DMS153 treated with DMSO at 0.1 percent for 48 hours (cell line): ENCODE data around the gene TCF4.

Source experiments
- DNase-seq: peaks from one replicate; lab custom pipeline; 2025; ENCODE audit not compliant: unreplicated experiment; lab: John Stamatoyannopoulos, UW

TCF4 gene

GRCh38 chr18:55356815-55357214 lies 231.2 kb downstream of the TCF4 start:
- DNase-seq: no peak

- no peak for DNase-seq
These were observed 232.8 kb downstream of the TCF4 start for GRCh38 chr18:55355223-55355622.

GRCh38 chr18:55354795-55355194 lies 233.2 kb downstream of the TCF4 start:
- no peak for DNase-seq

- no peak for DNase-seq
These were observed 234.2 kb downstream of the TCF4 start for GRCh38 chr18:55353806-55354205.

- DNase-seq: no peak
These were observed 234.6 kb downstream of the TCF4 start for GRCh38 chr18:55353391-55353790.

GRCh38 chr18:55351980-55352714 lies 235.8 kb downstream of the TCF4 start:
- no peak for DNase-seq

DNA sequence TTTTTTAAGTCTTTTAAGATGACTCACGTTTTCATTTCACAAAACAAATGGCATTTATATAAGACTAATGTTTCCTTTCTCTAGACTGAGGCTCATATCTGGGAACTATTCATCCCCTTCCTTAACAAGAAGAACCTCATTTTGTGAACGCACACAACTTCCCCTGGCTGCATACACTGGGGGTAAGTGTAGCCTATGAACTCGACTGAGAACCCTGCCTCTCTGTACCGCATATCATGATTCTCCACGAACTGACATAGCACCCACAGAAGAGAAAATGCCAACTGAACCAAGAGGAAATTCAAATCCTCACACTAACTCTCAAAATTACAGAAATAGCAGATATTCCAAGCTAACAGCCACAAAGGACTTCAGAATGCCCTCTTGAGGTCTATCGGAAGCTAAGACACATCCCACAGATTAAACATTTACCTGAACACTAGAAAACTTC lies 236.7 kb downstream of the TCF4 start:
- no peak for DNase-seq

DNA sequence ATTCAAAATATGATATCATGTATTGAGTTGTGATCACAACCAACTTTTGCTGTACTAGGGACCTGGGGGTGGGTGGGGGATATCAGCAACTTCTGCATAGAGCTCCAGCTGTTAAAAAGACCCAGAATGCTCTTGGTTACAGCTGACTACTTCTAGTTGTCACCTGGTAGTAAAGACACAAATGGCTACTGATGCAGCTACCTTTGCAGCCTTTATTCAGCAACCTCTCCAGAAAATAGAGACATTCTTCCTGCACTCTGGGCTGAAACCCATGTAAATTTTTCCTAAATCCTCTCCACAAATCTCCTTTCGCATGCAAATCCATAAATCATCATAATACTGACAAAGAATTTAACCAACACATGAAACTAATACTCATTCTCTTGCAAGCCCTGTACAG lies 238.3 kb downstream of the TCF4 start:
- no peak for DNase-seq

DNA sequence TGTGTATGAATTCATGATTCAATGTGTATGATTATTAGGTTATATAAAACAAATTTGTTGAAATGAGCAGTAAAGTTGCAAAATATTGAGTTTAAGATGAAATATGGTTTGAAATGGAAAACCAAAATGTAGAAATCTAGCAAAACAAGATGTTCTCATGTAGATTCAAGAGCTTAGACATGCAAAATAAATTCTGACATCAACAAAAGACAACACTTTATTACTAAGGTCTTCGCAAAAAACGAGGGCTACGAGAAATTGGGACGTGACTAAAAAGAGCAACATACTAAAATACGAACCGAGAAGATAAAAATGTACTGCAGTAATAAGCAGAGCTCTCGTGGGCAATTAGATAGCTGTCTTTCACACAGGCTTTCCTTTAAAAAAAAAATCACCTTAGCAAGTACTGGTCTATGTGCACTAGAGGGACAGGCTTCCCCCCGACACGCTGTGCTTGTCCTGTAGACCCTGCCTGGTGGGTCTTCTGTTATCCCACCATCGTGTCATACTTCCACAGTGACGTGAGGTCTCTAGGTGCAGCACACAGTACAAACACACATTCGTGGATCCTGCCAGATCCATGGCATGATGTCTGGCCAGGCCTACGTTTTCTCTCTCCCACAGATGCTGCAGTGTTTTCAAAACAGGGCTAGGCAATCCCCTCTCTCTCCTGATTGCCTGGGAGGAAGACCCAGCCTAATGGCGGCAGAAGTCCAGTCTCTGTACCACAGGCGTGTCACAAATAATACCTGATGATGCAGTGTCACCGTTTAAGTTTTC lies 240.8 kb downstream of the TCF4 start:
- no peak for DNase-seq

DNA sequence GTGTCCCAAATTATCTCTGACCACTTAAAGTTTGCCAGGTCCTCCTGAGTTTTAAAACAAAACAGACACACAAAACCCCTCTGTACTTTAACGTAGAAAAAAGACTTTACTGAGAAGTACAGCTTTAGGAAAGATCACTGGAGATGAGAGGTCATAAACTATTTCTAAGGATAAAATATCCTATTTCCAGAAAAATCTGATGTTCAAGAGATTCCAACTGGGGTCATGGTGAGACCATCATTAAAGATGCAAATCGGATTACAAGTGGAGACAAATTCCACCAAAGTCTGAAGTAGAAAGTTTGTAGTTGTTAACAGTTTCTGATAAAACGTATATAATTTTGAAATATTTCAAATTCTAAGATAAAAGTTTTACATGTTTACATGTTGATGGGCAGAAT lies 241.6 kb downstream of the TCF4 start:
- no peak for DNase-seq

DNA sequence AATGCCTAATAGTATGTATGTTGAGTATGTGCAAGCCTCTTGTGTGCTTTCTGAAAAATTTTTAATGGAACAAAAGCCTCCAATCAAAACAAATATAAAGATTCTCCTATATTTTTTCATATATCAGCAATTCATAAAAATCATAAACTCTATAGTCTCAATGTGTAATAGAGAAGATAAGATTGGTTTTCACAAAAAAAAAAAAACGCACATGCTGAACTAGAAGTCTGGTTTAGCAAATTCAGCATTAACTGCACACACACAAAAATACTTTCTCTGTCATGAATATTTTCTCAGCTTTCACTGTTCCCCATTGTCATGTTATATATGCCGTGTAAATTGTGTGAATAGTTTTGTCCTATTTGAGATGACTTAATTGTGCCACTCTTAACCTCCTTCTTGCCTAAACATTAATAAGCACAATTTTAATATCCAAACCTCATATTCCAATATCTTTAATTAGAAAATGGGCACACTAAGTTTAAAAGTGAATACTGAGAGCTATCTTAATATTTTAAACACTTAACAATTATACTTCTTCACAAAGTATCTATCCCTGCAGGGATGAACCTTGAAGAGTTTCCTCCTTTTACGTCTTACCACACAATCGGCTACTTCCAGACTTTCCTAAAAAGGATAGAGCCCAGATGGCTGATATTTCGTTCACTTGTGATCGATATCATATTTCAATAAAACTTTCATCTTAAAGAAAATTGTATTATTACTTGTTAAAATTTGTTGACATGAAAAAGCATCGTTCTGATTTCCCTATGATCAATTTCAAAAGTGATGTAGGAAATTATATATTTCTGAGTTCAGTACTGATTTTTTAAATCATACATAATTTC lies 242.7 kb downstream of the TCF4 start:
- no peak for DNase-seq

DNA sequence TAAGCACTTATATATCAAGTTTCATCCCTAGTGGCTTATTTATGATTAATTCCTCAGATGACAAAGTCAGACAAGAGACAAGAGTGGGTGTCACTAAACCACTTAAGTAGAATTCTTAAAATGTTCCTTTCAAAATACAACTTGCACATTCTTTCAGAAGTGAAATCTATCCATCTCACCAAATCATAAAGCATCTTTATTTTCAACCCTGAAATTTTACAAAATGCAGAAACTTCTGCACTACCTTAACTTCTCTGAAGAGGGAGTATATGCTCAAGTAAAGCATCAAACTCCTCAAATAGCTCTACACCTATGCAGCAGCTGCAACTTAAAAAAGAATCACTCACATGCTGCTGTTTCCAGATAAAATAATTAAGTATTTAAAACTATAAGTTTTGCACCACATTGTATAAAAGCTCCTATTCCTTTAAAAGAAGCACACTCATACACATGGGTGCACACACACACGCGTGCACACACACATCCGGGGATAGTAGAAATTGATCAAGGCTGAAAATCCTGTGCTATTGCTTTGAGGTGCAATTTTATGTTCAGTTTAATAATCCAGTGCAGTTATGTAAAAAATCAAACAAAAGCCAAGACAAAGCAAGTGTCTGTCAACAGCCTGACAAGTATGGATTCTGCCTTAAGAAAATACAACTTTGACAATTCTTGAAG lies 244.5 kb downstream of the TCF4 start:
- no peak for DNase-seq

- DNase-seq: no peak
These were observed 247.0 kb downstream of the TCF4 start for GRCh38 chr18:55340998-55341397.

DNA sequence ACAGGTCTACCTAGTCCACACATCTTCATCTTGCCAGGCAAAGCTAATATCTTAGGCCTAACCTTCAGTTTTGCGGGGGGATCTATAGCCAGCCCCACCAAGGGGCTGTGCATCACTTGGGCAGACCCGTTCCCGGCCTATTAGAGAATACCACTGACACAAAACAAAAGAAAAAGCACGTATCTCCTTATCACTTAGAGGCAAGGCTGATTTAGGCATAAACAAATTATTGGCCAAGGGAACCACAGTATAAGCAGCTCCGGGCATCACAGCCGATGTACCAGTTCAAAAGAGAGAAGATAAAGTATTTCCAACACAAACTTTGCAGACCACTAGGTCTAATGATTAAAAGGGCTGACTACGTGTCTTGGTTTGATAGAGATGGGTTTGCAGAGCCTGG lies 248.0 kb downstream of the TCF4 start:
- DNase-seq: no peak

GRCh38 chr18:55338978-55339650 lies 248.9 kb downstream of the TCF4 start:
- no peak for DNase-seq

GRCh38 chr18:55337908-55338521 lies 250.0 kb downstream of the TCF4 start:
- no peak for DNase-seq

- no peak for DNase-seq
These were observed 250.9 kb downstream of the TCF4 start for GRCh38 chr18:55337138-55337537.

DNA sequence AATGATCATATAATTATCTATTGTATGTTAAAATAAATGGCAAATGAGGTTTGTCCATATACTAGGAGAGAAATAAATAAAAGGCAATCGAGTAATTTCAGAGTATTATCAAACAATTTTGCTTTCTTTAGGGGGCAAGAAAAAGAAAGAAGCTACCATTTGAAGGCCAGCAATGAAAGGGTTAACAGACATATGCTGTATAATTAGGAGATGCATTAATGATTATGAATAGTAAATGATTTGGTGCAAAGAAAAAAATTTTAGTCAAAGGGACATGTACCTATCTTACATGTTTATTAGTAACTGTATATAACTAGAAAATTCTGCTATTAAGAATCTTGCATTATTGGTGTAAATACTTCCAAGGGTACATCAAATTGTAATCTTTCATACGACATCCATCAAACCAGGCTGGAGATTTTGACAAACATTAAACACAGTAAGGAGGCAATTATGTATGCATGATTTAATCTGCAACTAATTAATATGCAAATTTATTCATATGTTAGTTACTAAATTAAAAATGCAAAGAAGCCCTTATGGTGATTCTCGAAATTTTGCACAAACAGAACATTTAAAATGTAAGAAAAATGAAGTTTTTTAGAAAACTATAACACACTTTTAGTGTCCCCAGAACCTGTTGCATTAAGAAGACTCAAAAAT lies 251.4 kb downstream of the TCF4 start:
- DNase-seq: no peak

DNA sequence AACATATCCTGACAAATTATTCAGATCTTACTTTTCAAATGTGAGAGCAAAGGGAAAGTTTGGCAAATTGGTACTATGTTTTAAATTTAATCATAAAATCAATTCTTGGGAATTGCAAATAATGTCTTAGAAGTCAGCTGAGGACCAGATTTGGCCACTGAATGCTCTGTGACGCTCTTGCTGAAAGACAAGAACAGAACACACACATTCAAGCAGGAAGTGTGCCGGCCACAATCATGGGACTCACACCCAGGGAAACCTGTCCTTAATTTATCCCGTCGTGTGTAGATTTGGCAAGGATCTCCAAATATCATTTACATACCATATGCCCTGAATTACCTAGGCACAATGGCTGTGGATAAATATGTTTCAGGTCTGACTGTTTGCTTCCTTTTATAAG lies 253.1 kb downstream of the TCF4 start:
- no peak for DNase-seq

GRCh38 chr18:55331301-55331700 lies 256.7 kb downstream of the TCF4 start:
- no peak for DNase-seq
